Stimulated activated CD4-positive, alpha-beta T cell treated with anti-CD3 and anti-CD28 coated beads, Interleukin-12 subunit alpha, Interleukin-12 subunit beta, amount 100 ng/mL, for 4 hours (primary cell): ENCODE measurements around the gene DTX1.
A peak's percentile ranks its signal among the peaks of the same experiment; 100 is the strongest.

Experiments
- DNase-seq: peaks from one replicate; pipeline ENCODE4 v3.0.0-alpha.2; 2020

DTX1 gene

DNA sequence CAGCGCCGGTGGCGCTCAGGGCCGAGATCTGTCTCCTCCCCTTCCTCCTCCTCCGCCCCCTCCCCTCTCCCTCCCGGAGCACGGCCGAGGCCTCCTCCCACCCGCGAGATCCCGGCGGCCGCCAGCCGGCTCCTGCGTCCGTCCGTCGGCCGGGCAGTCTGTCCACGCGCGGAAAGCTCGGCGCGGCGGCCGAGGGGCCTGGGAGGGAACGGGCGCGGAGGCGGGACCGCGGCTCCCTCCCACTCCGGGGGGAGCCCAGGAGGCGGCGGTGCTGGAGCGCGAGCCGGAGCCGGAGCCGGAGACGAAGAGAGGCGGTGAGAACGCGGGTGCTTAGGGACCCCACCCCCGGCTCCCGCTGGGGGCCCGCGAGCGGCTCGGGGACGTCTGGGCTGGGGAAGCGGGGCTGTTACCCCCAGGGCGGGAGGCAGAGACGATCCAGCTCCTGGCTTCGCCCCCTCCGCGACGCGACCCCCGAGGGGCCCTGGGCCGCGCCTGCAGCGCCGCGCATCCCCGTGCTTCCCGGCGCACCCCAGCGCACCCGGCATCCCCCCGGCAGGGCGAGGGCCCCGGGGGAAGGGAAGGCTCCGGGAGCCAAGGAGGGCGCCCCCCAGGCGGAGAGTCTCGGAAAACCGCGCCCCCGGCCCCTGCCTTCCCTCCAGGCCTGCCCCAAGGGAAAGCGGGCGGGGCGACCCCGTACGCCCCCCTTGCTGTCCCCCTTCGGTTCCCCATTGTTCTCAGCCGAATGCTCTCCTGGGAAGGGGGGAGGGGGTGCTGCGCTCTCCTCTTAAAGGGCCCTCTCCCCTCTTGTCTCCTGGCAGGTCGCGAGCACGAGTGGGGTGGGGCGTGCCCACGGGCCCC lies at the start of gene DTX1:
DTX1 (plus strand) TSS at position 100 of the 858 bp plus-strand sequence. CDS start 1,463 bp downstream, outside the sequence.
- DNase-seq: peak; percentile 42

DNA sequence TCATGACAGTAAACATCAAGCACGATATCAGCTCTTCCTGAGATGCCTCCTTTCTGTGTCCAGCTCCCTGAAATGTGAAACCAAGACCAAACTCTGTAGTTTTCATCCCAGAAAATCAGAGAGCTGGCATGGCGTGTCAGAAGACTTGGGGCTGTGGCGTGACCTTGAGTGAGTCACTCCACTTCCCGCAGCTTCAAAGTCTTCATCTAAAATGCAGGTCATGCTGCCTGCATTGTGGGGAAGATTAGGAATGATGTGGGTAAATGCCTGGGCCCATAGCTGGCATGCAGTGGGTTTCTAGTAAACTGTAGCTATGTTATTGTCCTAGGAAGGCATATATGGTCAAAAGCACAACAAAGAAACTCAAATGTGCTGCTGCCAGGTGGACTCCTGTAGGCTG lies 49.4 kb upstream of the DTX1 start:
- DNase-seq: no peak

DNA sequence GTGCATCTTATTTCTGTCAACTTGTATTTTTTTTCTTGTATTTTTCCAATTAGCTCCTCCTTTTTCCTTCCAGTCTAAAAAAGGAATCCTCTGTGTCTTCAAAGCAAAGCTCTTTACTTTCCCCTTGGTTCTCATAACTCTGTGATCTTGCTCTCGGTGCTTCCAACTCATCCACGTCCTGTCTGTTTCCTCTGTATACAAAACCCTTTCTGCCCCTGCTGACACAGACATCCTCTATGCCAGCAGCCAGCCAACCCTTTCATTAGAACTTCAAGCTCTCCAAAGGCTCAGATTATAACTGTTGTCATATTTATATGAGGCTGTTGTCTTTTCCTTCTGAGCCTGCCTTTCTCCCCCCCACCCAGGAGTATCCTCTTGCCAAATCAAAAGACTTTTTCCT lies 45.8 kb upstream of the DTX1 start:
- DNase-seq: no peak

DNA sequence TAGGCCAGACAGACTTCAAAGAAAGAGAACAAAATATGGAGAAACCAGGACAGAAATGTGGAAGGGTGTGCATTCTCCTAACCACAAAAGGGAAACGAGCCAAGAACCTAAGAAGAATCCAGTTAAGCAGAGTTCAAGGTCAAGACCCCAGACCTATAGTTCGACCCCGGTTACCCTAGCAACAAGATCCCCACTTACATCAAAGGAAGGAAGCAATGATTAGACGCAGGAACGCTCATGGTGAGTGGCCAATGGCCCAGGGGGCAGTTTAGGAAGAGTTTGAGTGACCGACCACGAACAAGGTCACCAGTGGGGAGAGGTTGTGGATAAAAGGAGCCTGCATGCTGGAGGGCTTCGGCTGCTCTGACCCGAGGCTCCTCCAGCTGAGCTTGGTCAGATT lies 42.0 kb upstream of the DTX1 start:
- DNase-seq: no peak

DNA sequence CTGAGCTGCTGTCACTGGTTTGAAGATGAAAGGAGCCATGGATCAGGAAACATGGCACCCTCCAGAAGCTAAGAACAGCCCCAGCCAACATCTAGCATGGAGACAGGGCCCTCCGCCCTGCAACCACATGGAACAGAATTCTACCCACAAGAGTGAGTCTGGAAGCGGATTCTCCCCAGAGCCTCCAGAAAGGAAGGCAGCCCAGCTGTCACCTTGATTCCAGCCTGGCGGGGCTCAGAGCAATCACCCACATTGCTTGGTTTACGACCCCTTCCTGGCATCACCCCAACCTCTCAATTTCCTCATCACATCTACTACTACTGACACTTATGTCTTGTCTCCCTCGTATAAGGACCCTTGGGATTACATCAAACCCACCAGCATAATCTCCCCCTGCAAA lies 39.7 kb upstream of the DTX1 start:
- DNase-seq: no peak

DNA sequence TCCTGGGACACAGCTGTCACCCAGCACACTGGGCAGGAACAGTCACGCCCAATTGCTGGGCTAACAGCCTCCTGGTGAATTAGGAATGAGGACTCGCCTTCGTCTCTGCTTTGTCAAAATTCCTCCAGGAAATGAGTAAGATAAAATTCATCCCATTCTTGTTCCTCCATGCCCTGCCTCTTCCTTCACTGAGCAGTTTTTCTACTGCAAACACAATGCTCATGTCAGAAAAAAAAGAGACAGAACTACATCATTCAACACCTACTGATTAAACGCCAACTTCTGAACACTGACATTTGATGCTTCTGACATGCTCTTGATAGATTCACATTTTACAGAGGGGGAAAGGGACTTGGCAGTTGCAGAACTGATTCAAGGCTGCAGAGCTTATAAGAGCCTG lies 37.5 kb upstream of the DTX1 start:
- DNase-seq: no peak

DNA sequence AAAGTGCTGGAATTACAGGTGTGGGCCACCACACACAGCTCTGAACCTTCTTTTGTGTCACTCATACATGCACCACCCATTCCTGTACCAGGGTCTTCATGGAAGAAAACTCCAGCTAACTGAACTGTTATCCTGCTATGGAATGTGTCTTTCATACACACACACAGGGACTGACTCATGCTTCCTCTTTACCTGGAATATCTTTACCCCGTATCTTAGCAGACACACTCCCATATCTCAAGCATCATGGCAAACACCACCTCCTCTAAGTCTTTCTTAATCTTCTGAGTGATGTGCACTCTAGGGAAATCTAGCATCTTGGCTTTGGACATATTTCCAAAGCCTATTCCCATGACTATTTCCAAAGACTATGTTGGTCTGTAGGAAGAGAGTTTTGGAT lies 35.0 kb upstream of the DTX1 start:
- DNase-seq: no peak

DNA sequence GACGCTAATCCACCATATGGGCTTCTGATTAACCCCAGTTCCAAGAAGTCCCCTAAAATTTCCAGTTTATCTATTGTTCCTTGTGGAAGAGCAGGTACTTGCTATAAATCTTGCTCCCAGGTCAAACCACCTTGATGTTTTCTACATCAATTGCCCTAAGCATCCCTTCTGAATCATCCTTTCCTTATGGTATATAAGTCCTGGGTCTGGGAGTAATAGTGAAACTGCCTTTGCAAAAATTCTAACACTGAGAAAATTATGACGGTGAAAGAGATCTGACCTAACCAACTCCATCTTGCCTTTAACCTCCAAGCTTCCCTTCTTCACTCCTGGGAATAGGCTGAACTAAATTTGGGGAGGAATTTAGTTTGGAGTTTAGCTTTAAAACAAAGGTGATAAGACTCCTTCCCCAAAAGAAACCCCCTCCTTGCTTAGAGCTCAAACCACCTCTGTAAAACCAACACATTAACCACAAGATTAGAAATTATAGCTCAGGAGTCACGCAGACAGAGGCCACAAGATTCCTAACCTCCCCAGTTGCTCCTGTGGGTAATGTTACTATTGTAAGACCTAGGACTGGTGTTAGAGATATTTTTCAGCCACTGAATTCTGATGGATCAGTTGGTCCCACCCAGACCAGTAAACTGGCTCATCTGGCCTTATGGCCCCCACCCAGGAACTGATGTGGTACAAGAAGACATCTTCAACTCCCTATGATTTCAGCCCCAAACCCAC lies 33.8 kb upstream of the DTX1 start:
- no peak for DNase-seq

DNA sequence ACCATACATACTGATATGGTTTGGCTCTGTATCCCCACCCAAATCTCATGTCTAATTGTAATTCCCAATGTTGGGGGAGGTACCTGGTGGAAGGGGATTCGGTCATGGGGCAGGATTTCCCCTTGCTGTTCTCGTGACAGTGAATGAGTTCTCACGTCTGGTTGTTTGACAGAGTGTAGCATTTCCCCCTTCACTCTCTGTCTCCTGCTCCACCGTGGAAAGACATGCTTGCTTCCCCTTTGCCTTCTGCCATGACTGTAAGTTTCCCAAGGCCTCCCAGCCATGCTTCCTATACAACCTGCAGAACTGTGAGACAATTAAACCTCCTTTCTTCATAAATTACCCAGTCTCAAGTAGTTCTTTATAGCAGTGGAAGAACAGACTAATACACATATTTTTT lies 28.8 kb upstream of the DTX1 start:
- DNase-seq: no peak

DNA sequence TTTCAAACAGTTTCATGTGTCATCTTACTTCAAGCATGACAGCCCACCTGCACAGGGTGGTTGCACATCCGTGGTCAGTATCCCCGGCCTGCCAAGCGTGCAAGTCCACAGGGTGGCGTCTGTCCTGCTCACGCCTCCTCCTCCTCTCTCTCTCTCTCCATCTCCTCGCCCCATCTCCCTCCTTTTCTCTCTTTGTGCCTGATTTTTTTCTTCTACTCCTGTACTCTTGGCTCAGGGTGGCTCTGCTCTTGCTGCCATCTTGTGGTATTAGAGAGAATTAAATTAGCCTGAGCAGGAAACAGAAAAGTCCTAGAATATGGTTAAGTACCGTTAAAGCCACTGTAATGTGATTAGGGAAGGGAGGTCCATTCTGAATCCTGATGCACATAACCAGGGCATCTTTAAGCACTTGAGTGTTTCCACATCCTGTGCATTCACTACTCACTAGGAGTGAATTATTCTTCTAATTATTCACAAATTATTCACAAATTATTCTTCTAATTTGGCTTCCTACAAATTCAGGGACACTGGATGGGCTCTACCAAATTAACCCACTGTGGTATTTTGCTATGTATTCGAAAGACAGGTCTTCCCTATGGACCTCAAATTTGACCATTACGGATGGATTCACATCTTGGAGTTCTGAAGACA lies 25.5 kb upstream of the DTX1 start:
- no peak for DNase-seq

DNA sequence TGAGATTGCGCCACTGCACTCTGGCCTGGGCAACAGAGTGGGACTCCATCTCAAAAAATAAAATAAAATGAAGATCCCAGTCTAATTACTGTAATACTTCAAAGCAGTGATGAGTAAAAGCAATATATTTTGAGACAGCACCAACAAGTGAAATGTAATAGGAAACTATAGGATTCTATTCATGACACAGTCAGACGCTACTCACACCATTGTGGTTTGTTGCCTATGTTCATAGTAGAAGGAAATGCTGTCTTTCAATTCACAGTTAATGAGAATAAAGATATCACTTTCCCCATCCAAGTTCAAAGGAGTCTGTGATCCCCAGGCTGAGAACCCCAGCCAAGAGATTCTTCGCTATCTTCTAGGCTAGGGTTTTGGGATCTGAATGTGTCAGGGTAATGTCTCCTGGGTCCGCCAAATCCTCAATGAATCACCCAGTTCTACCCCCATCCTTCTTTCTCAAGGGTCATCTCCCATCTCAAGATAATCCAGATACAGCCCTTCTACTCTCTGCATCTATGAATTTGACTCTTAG lies 16.6 kb upstream of the DTX1 start:
- DNase-seq: no peak

DNA sequence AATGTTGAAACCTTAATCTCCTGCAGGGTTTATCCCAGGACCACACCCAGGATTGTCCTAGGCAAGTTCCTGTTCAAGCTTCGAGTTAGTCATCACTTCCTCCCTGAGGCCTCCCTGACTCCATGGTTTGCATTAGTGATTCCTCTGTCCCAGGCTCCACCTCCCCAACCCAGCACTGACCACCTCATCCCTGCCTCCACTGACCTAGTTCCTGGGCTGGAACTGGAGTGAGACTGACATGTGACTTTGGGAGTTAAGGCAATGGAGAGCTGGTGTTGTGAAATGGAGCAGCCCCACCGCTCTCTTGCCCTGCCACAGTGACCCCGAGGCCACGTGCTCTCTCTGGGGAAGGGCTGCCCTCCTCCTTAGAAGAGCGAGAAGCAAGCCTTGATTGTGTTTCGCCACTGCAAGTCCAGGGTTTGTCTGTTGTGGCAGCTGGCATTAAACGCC lies 15.8 kb upstream of the DTX1 start:
- no peak for DNase-seq

DNA sequence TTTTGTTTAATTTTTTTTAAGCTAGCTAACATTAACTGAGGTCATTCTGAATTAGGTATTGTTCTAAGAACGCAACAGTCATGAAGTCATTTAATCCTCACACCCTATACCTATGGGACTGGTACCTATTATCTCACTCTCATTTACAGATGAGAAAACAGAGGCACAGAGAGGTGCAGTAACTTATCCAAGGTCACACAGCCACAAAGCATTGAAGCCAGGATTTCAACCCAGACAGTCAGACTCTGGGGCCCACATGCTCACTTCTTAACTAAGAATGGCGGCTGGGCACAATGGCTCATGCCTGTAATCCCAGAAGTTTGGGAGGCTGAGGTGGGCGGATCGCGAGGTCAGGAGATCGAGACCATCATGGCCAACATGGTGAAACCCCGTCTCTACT lies 15.0 kb upstream of the DTX1 start:
- DNase-seq: no peak

DNA sequence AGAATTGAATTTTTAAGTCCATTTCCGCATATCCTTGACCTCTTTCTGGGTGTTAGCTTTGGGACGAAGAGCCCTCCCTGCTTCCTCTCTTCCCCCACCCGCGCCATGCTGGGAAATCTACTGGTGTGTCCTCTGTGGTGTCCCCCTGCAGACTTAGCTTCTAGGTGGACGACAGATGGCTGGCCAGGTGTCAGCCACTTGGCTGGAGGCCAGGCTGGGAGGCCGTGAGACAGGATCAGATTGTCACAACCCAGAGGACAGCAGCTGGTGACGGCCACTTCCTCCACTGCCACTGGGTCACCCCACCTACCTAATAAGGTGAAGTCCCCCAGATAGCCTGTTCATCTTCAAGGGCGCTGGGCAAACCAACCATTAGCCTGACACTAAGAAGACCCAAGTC lies 13.3 kb upstream of the DTX1 start:
- DNase-seq: no peak

DNA sequence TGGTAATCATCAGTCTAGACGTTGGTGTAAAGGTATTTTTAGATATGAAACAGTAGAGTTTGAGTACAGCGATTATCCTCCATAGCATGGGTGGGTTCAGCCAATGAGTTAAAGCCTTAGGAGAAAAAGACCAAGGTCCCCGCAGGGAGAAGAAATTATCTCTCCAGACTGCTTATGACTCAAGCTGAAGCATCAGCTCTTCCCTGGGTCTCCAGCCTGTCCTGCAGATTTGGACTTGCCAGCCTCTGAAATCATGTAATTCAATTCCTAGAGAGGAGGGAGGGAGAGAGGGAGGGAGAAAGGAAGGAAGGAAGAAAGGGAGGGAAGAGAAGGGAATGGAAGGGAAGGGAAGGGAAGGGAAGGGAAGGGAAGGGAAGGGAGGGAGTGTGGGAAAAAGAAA lies 12.0 kb upstream of the DTX1 start:
- DNase-seq: no peak

DNA sequence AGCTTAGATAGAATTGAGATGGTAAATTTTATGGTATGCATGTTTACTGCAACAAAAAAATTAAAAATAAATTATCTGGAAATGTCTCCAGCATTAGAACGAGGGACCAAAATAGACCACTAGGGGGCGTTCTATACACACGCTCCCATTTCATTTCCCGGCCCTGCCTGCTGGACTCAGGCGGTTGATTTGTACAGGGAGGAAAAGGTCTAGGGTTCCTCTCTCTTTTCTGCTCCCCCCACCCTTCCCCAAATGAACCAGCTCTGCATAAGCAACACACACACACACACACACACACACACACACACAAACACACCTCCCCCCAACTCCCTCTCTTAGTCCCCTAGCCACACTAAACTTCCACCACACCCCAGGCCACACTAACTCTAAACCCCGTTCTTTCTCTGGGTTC lies 7.8 kb upstream of the DTX1 start:
- peak; percentile 42 for DNase-seq

DNA sequence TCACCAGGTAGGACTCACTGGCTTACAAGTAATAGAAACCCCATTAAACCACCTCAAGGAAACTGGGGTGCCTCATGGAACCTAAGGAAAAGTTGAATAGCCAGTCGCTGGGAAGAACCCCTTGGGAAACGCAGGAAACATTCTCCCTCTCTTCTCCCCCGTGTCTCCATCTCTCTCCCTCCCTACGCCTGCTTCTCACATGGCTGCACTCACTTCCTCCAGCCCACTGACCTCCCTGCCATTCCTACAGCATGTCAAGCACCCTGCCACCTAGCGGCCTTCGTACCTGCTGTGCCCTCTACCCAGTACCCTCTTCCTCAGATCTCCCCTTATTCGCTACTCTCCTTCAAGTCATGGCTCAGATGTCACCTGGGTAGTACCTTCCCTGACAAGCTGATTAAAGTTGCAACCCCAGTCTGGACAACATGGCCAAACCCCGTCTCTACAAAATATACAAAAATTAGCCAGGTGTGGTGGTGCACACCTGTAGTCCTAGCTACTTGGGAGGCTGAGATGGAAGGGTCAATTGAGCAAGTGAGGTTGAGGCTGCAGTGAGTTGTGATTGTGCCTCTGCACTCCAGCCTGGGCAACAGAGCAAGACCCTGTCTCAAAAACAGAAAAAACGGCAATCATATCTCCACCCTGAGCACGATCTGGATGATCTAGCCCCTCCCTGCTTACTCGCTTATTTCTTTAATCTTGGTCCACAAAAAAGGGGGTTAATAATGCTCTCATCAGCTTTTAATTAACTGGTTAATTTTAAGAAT lies 6.4 kb upstream of the DTX1 start:
- DNase-seq: no peak

DNA sequence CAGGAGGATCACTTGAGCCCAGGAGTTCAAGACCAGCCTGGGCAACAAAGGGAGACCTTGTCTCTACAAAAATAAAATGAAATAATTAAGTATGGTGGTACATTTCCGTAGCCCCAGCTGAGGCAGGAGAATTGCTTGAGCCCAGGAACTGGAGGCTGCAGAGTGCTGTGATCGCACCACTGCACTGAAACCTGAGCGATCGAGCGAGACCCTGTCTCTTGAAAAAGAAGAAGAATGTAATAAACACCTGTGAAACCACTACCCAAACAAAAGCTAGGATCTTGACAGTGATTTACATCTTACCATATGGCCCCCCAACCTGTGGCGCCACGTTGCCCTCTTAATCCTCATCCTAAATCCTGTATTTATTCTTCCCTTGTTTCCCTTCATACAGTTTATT lies 5.7 kb upstream of the DTX1 start:
- DNase-seq: no peak

DNA sequence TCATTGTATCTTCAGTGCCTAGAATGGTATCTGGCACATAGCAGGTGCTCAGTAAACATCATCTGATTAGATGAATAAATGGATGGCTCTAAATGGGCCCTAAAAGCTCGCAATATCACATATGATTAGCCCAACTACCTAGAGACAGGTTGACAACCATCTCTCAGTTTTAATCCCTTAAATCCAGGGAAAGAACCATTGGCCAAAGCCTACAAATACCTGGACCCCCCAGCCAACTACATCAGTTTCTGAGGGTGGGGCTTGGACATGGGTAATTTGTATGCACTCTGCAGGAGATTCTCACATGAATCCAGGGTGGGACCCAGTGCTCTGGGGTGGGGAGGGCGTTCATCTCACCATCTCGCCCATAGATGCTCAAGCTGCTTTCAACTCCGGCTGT lies 4.8 kb upstream of the DTX1 start:
- DNase-seq: no peak

DNA sequence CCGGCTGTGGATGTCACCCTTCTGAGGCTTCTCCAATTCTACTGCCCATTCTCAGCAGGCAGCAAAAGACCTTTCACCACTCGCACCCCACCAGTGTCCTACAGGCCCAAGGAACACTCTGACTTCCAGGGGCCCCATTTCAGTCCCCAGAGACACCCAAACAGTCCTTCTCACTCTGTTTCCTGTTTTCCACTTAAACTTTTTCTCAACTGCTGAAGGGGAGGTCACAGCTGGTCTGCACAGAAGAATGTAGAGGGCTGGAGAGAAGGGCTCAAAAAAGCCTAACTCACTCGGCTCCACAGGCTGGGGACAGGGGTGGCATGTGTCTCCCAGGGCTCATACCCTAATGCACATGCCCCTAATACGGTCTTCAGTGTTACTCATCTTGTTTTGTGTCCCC lies 4.2 kb upstream of the DTX1 start:
- DNase-seq: no peak

DNA sequence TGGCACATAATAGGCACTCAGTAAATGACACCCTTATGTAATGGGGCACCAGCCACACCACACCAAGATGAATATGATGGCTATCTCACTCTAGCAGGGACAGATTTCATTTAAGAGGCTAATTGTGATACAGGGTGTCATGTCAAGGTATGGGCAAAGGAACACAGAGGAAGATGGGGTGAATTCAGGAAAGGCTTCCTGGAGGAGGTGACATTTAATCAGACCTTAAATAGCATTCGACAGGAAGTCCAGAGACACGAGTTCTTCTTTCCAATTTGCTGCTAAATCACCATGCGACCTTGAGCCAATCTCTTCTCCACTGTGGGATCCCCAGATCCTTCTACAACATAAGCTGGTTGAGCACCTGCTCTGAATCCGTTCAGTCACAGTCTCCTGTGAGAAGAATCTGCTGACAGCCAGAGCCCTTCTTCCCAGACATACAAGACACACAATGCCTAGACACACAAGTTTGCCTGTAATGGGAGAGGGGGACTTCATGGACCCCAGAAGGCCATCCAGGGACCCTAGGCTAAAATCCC lies 1.5 kb upstream of the DTX1 start:
- no peak for DNase-seq

DNA sequence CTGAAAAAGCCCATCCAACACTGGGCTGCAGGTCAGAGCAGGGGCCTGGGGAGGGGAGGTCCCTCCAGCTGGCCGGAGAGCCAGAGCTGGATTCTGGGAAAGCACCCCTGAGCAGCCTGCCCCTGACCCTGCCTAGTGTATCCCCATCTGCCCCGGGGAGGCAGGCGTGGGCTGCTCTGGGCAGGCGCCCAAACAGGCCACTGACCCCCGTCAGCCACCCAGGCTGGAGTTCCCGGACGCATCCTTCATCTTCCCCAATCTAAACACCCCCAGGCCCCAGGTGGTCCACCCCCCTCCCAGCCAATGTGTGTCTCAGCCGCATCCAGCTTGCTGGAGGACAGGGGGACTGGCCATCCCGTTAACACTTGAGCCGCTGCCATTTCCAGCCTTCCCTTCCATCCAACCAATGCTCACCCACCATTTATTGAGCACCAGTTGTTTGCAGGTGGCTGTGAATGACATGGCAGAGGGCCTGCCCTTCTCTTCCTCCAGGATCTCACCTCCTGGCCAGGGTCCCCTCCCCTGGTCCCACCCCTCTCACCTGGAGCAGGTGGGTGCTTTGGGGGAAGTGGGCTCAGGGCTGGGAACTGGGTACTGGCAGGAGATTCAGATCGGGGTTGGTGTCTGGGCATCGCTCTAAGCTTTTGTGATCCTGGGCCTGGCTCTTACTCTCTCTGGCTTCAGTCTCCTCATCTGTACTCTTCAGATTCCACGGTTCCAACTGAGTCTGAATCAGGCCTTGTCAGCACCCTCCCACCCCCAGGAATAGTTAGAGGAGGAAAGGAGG lies 743 bp upstream of the DTX1 start:
- no peak for DNase-seq
